HEK293 (cell line): ENCODE measurements around the gene SEPTIN12.
A peak's percentile ranks its signal among the peaks of the same experiment; 100 is the strongest.

Experiments
- CTCF ChIP-seq: fragments of 450-650 bp; formaldehyde crosslinking; IDR thresholded peaks from 2 replicates; pipeline ENCODE4 v1.5.1; 2016; ENCODE audit warnings: missing biosample characterization, missing genetic modification characterization
- GLI2 ChIP-seq: fragments of 450-650 bp; formaldehyde crosslinking; IDR thresholded peaks from 2 replicates; pipeline ENCODE4; 2017; ENCODE audit warnings: missing biosample characterization, missing genetic modification characterization, low read depth, borderline replicate concordance
- GLI4 ChIP-seq: fragments of 450-650 bp; formaldehyde crosslinking; IDR thresholded peaks from 2 replicates; pipeline ENCODE4 v1.5.1; 2016; ENCODE audit warnings: missing biosample characterization, missing genetic modification characterization
- GLIS2 ChIP-seq: fragments of 450-650 bp; formaldehyde crosslinking; IDR thresholded peaks from 2 replicates; pipeline ENCODE4 v1.5.1; 2016; ENCODE audit warnings: missing biosample characterization, missing genetic modification characterization
- MZF1 ChIP-seq: fragments of 450-650 bp; formaldehyde crosslinking; IDR thresholded peaks from 2 replicates; pipeline ENCODE4 v1.5.1; 2017; ENCODE audit warnings: missing biosample characterization, missing genetic modification characterization, borderline replicate concordance
- PATZ1 ChIP-seq: fragments of 450-650 bp; formaldehyde crosslinking; IDR thresholded peaks from 2 replicates; pipeline ENCODE4 v1.5.1; 2016; ENCODE audit warnings: missing biosample characterization, missing genetic modification characterization
- PBX3 ChIP-seq: sonication (generic); formaldehyde crosslinking; IDR thresholded peaks from 2 replicates; pipeline ENCODE4 v1.8.1; 2022; ENCODE audit warnings: mild to moderate bottlenecking, moderate library complexity, missing genetic modification reagents
- PRDM4 ChIP-seq: fragments of 450-650 bp; formaldehyde crosslinking; IDR thresholded peaks from 2 replicates; pipeline ENCODE4 v1.5.1; 2017; ENCODE audit warnings: missing biosample characterization, missing genetic modification characterization
- ZBTB1 ChIP-seq: fragments of 450-650 bp; formaldehyde crosslinking; IDR thresholded peaks from 2 replicates; pipeline ENCODE4 v1.5.1; 2016; ENCODE audit warnings: missing biosample characterization, missing genetic modification characterization
- ZBTB21 ChIP-seq: fragments of 450-650 bp; formaldehyde crosslinking; IDR thresholded peaks from 2 replicates; pipeline ENCODE4 v1.5.1; 2017; ENCODE audit warnings: missing biosample characterization, missing genetic modification characterization
- ZNF157 ChIP-seq: fragments of 450-650 bp; formaldehyde crosslinking; IDR thresholded peaks from 2 replicates; pipeline ENCODE4 v1.5.1; 2016; ENCODE audit warnings: missing biosample characterization, missing genetic modification characterization
- ZNF175 ChIP-seq: fragments of 450-650 bp; formaldehyde crosslinking; IDR thresholded peaks from 2 replicates; pipeline ENCODE4 v1.5.1; 2016; ENCODE audit warnings: missing biosample characterization, missing genetic modification characterization
- ZNF18 ChIP-seq: fragments of 450-650 bp; formaldehyde crosslinking; IDR thresholded peaks from 2 replicates; pipeline ENCODE4 v1.5.1; 2016; ENCODE audit warnings: missing biosample characterization, missing genetic modification characterization
- ZNF202 ChIP-seq: fragments of 450-650 bp; formaldehyde crosslinking; IDR thresholded peaks from 2 replicates; pipeline ENCODE4 v1.5.1; 2016; ENCODE audit warnings: missing biosample characterization, missing genetic modification characterization, borderline replicate concordance
- ZNF214 ChIP-seq: fragments of 450-650 bp; formaldehyde crosslinking; IDR thresholded peaks from 2 replicates; pipeline ENCODE4 v1.5.1; 2017; ENCODE audit warnings: missing biosample characterization, mild to moderate bottlenecking, missing genetic modification characterization, borderline replicate concordance
- ZNF248 ChIP-seq: fragments of 450-650 bp; formaldehyde crosslinking; IDR thresholded peaks from 2 replicates; pipeline ENCODE4 v1.5.1; 2017; ENCODE audit warnings: missing biosample characterization, missing genetic modification characterization
- ZNF48 ChIP-seq: fragments of 450-650 bp; formaldehyde crosslinking; IDR thresholded peaks from 2 replicates; pipeline ENCODE4 v1.5.1; 2016; ENCODE audit warnings: missing biosample characterization, missing genetic modification characterization
- ZNF501 ChIP-seq: fragments of 450-650 bp; formaldehyde crosslinking; IDR thresholded peaks from 2 replicates; pipeline ENCODE4 v1.5.1; 2016; ENCODE audit warnings: missing biosample characterization, missing genetic modification characterization
- ZNF518A ChIP-seq: fragments of 450-650 bp; formaldehyde crosslinking; conservative IDR thresholded peaks from 2 replicates; pipeline ENCODE4 v1.5.1; 2016; ENCODE audit warnings: low read depth, missing biosample characterization, missing genetic modification characterization
- ZNF544 ChIP-seq: fragments of 450-650 bp; formaldehyde crosslinking; IDR thresholded peaks from 2 replicates; pipeline ENCODE4 v1.5.0; 2017; ENCODE audit warnings: missing biosample characterization, missing genetic modification characterization
- ZNF585B ChIP-seq: fragments of 450-650 bp; formaldehyde crosslinking; IDR thresholded peaks from 2 replicates; pipeline ENCODE4 v1.5.1; 2016; ENCODE audit warnings: missing biosample characterization, missing genetic modification characterization
- ZNF621 ChIP-seq: fragments of 450-650 bp; formaldehyde crosslinking; IDR thresholded peaks from 2 replicates; pipeline ENCODE4 v1.5.1; 2017; ENCODE audit warnings: missing biosample characterization, missing genetic modification characterization
- ZNF639 ChIP-seq: fragments of 450-650 bp; formaldehyde crosslinking; IDR thresholded peaks from 2 replicates; pipeline ENCODE4 v1.5.1; 2016; ENCODE audit warnings: missing biosample characterization, missing genetic modification characterization
- ZNF664 ChIP-seq: fragments of 450-650 bp; formaldehyde crosslinking; IDR thresholded peaks from 2 replicates; pipeline ENCODE4 v1.5.1; 2016; ENCODE audit warnings: missing biosample characterization, missing genetic modification characterization
- ZNF701 ChIP-seq: fragments of 450-650 bp; formaldehyde crosslinking; IDR thresholded peaks from 2 replicates; pipeline ENCODE4 v1.5.1; 2016; ENCODE audit warnings: missing biosample characterization, missing genetic modification characterization
- ZNF768 ChIP-seq: fragments of 450-650 bp; formaldehyde crosslinking; IDR thresholded peaks from 2 replicates; pipeline ENCODE4 v1.5.1; 2018; ENCODE audit warnings: missing biosample characterization, mild to moderate bottlenecking, missing genetic modification characterization

SEPTIN12 gene

GRCh38 chr16:4780235-4780634 is 7.9 kb downstream of the SEPTIN12 start (continued):
- TF ChIP-seq ZNF518A (tag by site-specific recombination) (no peak), ZBTB21 (tag by site-specific recombination) (peak; percentile 93), ZNF48 (tag by site-specific recombination) (no peak), GLI2 (tag by site-specific recombination) (no peak), ZNF768 (tag by site-specific recombination) (no peak), ZNF214 (no peak), ZBTB1 (tag by site-specific recombination) (no peak), ZNF585B (tag by site-specific recombination) (no peak), ZNF202 (tag by site-specific recombination) (no peak), ZNF621 (tag by site-specific recombination) (no peak), ZNF701 (tag by site-specific recombination) (no peak), PATZ1 (no peak), CTCF (no peak), ZNF18 (tag by site-specific recombination) (no peak), GLI4 (tag by site-specific recombination) (no peak), GLIS2 (tag by site-specific recombination) (no peak), ZNF501 (tag by site-specific recombination) (no peak), ZNF664 (tag by site-specific recombination) (no peak), ZNF157 (tag by site-specific recombination) (no peak), MZF1 (tag by site-specific recombination) (no peak), PBX3 (no peak), ZNF544 (tag by site-specific recombination) (no peak), ZNF248 (no peak), ZNF175 (tag by site-specific recombination) (no peak), PRDM4 (tag by site-specific recombination) (no peak), ZNF639 (no peak)
